Body of pancreas (tissue), 4 donors: Measurements from ENCODE around the gene TBC1D9.

Experiments
- CTCF ChIP-seq, 7 experiments: fragments of 450-650 bp in 4 of 7; fragments of 200-600 bp in 3 of 7; sonication (generic) in 3 of 7; IDR thresholded peaks; one replicate each; pipeline ENCODE4 v1.5.1; 2016 to 2019; ENCODE audit warnings: antibody characterized with exemption in 7 of 7
- POLR2A ChIP-seq, 3 donors: fragments of 450-650 bp; IDR thresholded peaks; one replicate each; pipeline ENCODE4 v1.6.1; 2016; ENCODE audit warnings: antibody characterized with exemption in 3 of 3, mild to moderate bottlenecking in 2 of 3

- TF ChIP-seq POLR2A (IDR thresholded peaks at IDR 0.05) = no peak
- TF ChIP-seq CTCF (IDR thresholded peaks at IDR 0.05) = peak; percentile 31 to 63 (median 55)
These were observed 146.4 kb downstream of the TBC1D9 start for GRCh38 chr4:140609548-140610425.
